ENCODE data around the gene PICALM. TPM values are rescaled to one million over a fixed set of nuclear protein-coding genes. Genes with fewer than 3 reads are reported as not detected.

The PICALM gene
- total and polyA plus RNA-seq, 9 of the 15 experiments (the other 6 are each of a cell fraction or from before 2014, with no cell fraction given), result 41.3 to 990 (median 309) TPM

- TF ChIP-seq ZNF695 (CRISPR knock-in tag; IDR thresholded peaks at IDR 0.05) (no peak), MAFF (IDR thresholded peaks at IDR 0.05; ENCODE audit: low read length) (no peak), ZFP1 (CRISPR knock-in tag; IDR thresholded peaks at IDR 0.05) (no peak), ELK3 (CRISPR knock-in tag; IDR thresholded peaks at IDR 0.05) (no peak), ETS2 (tag; IDR thresholded peaks at IDR 0.05; ENCODE audit: borderline replicate concordance, poor library complexity, severe bottlenecking) (no peak), SRSF3 (IDR thresholded peaks at IDR 0.05; ENCODE audit: insufficient read depth, low read length) (no peak), TAL1 (IDR thresholded peaks at IDR 0.05) (no peak), KAT8 (IDR thresholded peaks at IDR 0.05; ENCODE audit: low read depth) (no peak), MEIS2 (IDR thresholded peaks at IDR 0.05; ENCODE audit: partially characterized antibody) (peak; percentile 56), ZNF778 (CRISPR knock-in tag; IDR thresholded peaks at IDR 0.05) (no peak), NR0B1 (IDR thresholded peaks at IDR 0.05; ENCODE audit: partially characterized antibody) (no peak), BCOR (IDR thresholded peaks at IDR 0.05) (0 out of 2 replicates have a peak, but pooled peaks have one; percentile 9), U2AF1 (optimal IDR thresholded peaks at IDR 0.05; ENCODE audit: low read depth, low read length) (no peak), TFAM (CRISPR knock-in tag; conservative IDR thresholded peaks at IDR 0.05) (no peak), ZNF282 (CRISPR knock-in tag; IDR thresholded peaks at IDR 0.05) (no peak), ZC3H11A (IDR thresholded peaks at IDR 0.05; ENCODE audit: low read depth, low read length) (no peak), FOXK2 (conservative IDR thresholded peaks at IDR 0.05 in 1 of 2, IDR thresholded peaks at IDR 0.05 in 1 of 2; ENCODE audit: low read depth in 2 of 2) (peak; percentile 70 to 89; a peak in 3 of 4 replicates), ELF2 (CRISPR knock-in tag; IDR thresholded peaks at IDR 0.05) (peak; percentile 32; the same call in 1 of the 2 replicates), NCOA2 (IDR thresholded peaks at IDR 0.05; ENCODE audit: partially characterized antibody in 2 of 2) (no peak), MBD2 (IDR thresholded peaks at IDR 0.05; ENCODE audit: borderline replicate concordance, low read depth) (peak; percentile 61; the same call in 1 of the 2 replicates), ZNF395 (CRISPR knock-in tag; IDR thresholded peaks at IDR 0.05) (peak; percentile 90; the same call in 1 of the 2 replicates)
- TF ChIP-seq, protein P1, sequence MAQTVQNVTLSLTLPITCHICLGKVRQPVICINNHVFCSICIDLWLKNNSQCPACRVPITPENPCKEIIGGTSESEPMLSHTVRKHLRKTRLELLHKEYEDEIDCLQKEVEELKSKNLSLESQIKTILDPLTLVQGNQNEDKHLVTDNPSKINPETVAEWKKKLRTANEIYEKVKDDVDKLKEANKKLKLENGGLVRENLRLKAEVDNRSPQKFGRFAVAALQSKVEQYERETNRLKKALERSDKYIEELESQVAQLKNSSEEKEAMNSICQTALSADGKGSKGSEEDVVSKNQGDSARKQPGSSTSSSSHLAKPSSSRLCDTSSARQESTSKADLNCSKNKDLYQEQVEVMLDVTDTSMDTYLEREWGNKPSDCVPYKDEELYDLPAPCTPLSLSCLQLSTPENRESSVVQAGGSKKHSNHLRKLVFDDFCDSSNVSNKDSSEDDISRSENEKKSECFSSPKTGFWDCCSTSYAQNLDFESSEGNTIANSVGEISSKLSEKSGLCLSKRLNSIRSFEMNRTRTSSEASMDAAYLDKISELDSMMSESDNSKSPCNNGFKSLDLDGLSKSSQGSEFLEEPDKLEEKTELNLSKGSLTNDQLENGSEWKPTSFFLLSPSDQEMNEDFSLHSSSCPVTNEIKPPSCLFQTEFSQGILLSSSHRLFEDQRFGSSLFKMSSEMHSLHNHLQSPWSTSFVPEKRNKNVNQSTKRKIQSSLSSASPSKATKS (CRISPR knock-in tag; IDR thresholded peaks at IDR 0.05), result no peak
- TF ChIP-seq, protein P2, sequence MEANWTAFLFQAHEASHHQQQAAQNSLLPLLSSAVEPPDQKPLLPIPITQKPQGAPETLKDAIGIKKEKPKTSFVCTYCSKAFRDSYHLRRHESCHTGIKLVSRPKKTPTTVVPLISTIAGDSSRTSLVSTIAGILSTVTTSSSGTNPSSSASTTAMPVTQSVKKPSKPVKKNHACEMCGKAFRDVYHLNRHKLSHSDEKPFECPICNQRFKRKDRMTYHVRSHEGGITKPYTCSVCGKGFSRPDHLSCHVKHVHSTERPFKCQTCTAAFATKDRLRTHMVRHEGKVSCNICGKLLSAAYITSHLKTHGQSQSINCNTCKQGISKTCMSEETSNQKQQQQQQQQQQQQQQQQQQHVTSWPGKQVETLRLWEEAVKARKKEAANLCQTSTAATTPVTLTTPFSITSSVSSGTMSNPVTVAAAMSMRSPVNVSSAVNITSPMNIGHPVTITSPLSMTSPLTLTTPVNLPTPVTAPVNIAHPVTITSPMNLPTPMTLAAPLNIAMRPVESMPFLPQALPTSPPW (CRISPR knock-in tag; IDR thresholded peaks at IDR 0.05), result peak; percentile 97
Observed at GRCh38 chr11:86068951-86069407, at the start of gene PICALM (continued).

Data from K562 (cell line).